HepG2 (cell line): ENCODE results near the gene TUBB4A. TPM values are rescaled to one million over a fixed set of nuclear protein-coding genes. Genes with fewer than 3 reads are reported as not detected.

Experiments used
- ATAC-seq: fragments of 200-7000 bp; cut with Tn5 transposase; 3 replicates; pipeline ENCODE4 v1.9.1; 2020; ENCODE audit warnings: mild to moderate bottlenecking, moderate library complexity
- BruUV-seq: library from RNA; stranded (reverse); fragments of 400-500 nt; replicated peaks from 2 replicates; lab custom pipeline; 2021; lab: Mats Ljungman, UMichigan
- CTCF ChIA-PET: fragments of 300-600 bp; formaldehyde crosslinking; extraction: SDS; loops from one replicate; lab custom pipeline; 2021; ENCODE audit warnings: low total read pairs, inconsistent platforms, low intra/inter-chr PET ratio; lab: Yijun Ruan, JAX
- POLR2A ChIA-PET: fragments of 350-600 bp; sonication (Branson Sonifier 250); formaldehyde crosslinking; loops from one replicate; lab custom pipeline; 2020; ENCODE audit warnings: antibody characterized with exemption, inconsistent platforms; lab: Yijun Ruan, JAX
- DNase-seq: peaks from one replicate; pipeline ENCODE4 v3.0.0-alpha.2; 2015; ENCODE audit warnings: low spot score
- FAIRE-seq: peaks from 3 replicates; lab custom pipeline; 2011; peaks lifted over from hg19 to GRCh38; lab: Jason Lieb, UNC
- H2AFZ ChIP-seq: one replicate; pipeline ENCODE4 v1.6.1; 2011; ENCODE audit warnings: low read length, inconsistent platforms
- H3K27ac ChIP-seq: fragments of 300-600 bp; 3 replicates; pipeline ENCODE4 v1.8.0; 2011; ENCODE audit warnings: mixed run types, mild to moderate bottlenecking, mixed read lengths, low read length, inconsistent platforms; ENCODE audit not compliant: insufficient read depth; ENCODE audit errors: extremely low read length
- H3K27me3 ChIP-seq, 2 experiments: fragments of 200-600 bp in 1 of 2; 2 replicates in 1 of 2; 3 replicates in 1 of 2; pipeline versions ENCODE4 v1.6.0 to v1.8.0; 2011; ENCODE audit warnings: low read length in 2 of 2, mild to moderate bottlenecking in 2 of 2, moderate library complexity in 2 of 2, inconsistent platforms in 1 of 2; ENCODE audit not compliant: insufficient read depth in 2 of 2, control insufficient read depth in 1 of 2
- H3K36me3 ChIP-seq, 2 experiments: fragments of 200-600 bp in 1 of 2; replicated peaks in 1 of 2; 2 replicates in 1 of 2; 3 replicates in 1 of 2; pipeline versions ENCODE4 v1.5.1 to v1.8.0; 2011; ENCODE audit warnings: low read length in 2 of 2, inconsistent platforms in 1 of 2; ENCODE audit not compliant: insufficient read depth in 2 of 2, control insufficient read depth in 1 of 2
- H3K4me1 ChIP-seq: 2 replicates; pipeline ENCODE4 v1.5.1; 2012; ENCODE audit warnings: low read length, inconsistent platforms; ENCODE audit not compliant: insufficient read depth
- H3K4me2 ChIP-seq: 2 replicates; pipeline ENCODE4 v1.6.0; 2011; ENCODE audit warnings: low read depth, low read length, inconsistent platforms
- H3K4me3 ChIP-seq, 3 experiments: fragments of 200-600 bp in 1 of 3; sonication (generic), shearing (Covaris generic) in 1 of 3; replicated peaks in 1 of 3; 2 replicates each; pipeline ENCODE4 v1.5.1; 2011 to 2016; ENCODE audit warnings: low read length in 3 of 3, inconsistent platforms in 2 of 3, low read depth in 2 of 3, mild to moderate bottlenecking in 2 of 3, control low read depth in 1 of 3, mixed read lengths in 1 of 3; ENCODE audit not compliant: insufficient read depth in 1 of 3
- H3K79me2 ChIP-seq: one replicate; pipeline ENCODE4 v1.6.1; 2011; ENCODE audit warnings: low read length, inconsistent platforms; ENCODE audit not compliant: insufficient read depth
- H3K9ac ChIP-seq: 2 replicates; pipeline ENCODE4 v1.6.0; 2011; ENCODE audit warnings: mild to moderate bottlenecking, low read depth, low read length, inconsistent platforms; ENCODE audit not compliant: insufficient read depth
- H3K9me3 ChIP-seq: 2 replicates; pipeline ENCODE4 v1.5.1; 2012; ENCODE audit warnings: mild to moderate bottlenecking, low read length
- H4K20me1 ChIP-seq: 2 replicates; pipeline ENCODE4 v1.6.0; 2011; ENCODE audit warnings: inconsistent platforms, mild to moderate bottlenecking, low read length, moderate library complexity; ENCODE audit not compliant: insufficient read depth
- FOXO4 ChIP-seq: sonication (generic); formaldehyde crosslinking; conservative IDR thresholded peaks from 2 replicates; pipeline ENCODE4 v1.8.1; 2023; ENCODE audit warnings: missing genetic modification reagents
- HMGA1 ChIP-seq: sonication (generic); formaldehyde crosslinking; conservative IDR thresholded peaks from 2 replicates; pipeline ENCODE4 v1.4.0; 2020; ENCODE audit warnings: missing genetic modification reagents
- MAF1 ChIP-seq: sonication (generic); formaldehyde crosslinking; IDR thresholded peaks from 2 replicates; pipeline ENCODE4 v1.5.0; 2020; ENCODE audit warnings: missing genetic modification reagents, borderline replicate concordance
- PLRG1 ChIP-seq: fragments of 450-650 bp; conservative IDR thresholded peaks from 2 replicates; pipeline ENCODE4 v1.6.1; 2016
- RAD51 ChIP-seq: fragments of 450-650 bp; IDR thresholded peaks from 2 replicates; pipeline ENCODE4 v1.6.1; 2016; ENCODE audit warnings: borderline replicate concordance
- RFX3 ChIP-seq: IDR thresholded peaks from 2 replicates; pipeline ENCODE4 v1.6.1; 2016; ENCODE audit warnings: missing biosample characterization, missing genetic modification reagents
- TP53 ChIP-seq: sonication (generic); formaldehyde crosslinking; conservative IDR thresholded peaks from 2 replicates; pipeline ENCODE4 v1.4.0; 2020; ENCODE audit warnings: missing genetic modification reagents
- ZBTB3 ChIP-seq: sonication (generic); formaldehyde crosslinking; IDR thresholded peaks from 2 replicates; pipeline ENCODE4 v1.4.0; 2020; ENCODE audit warnings: low read depth, mild to moderate bottlenecking, moderate library complexity, missing genetic modification reagents, borderline replicate concordance
- ZBTB38 ChIP-seq: sonication (generic); formaldehyde crosslinking; IDR thresholded peaks from 2 replicates; pipeline ENCODE4 v1.5.1; 2020; ENCODE audit warnings: mild to moderate bottlenecking, missing genetic modification reagents
- ZNF318 ChIP-seq: sonication (generic); formaldehyde crosslinking; IDR thresholded peaks from 2 replicates; pipeline ENCODE4 v1.4.0; 2020; ENCODE audit warnings: mild to moderate bottlenecking, missing genetic modification reagents
- ZNF512B ChIP-seq: sonication (generic); formaldehyde crosslinking; IDR thresholded peaks from 2 replicates; pipeline ENCODE4 v1.5.1; 2020; ENCODE audit warnings: missing genetic modification reagents, mild to moderate bottlenecking, borderline replicate concordance
- ZNF781 ChIP-seq: sonication (generic); formaldehyde crosslinking; IDR thresholded peaks from 2 replicates; pipeline ENCODE4 v1.5.1; 2020; ENCODE audit warnings: borderline replicate concordance, mild to moderate bottlenecking, missing genetic modification reagents; ENCODE audit errors: not compliant biosample characterization
- ZNF878 ChIP-seq: sonication (generic); formaldehyde crosslinking; IDR thresholded peaks from 2 replicates; pipeline ENCODE4 v1.8.1; 2023; ENCODE audit warnings: mild to moderate bottlenecking, missing genetic modification reagents, moderate library complexity
- WGBS: methylation state at CpG from one replicate; pipeline ENCODE4 v1.1.6; 2017; ENCODE audit warnings: low lambda C conversion rate; 5-methylcytosine and 5-hydroxymethylcytosine counted together
- in situ Hi-C: cut with HindIII; loops from 2 replicates; pipeline ENCODE4 v1.10.0; 2017; ENCODE audit warnings: low pct_unique_long_range_greater_than_20kb; ENCODE audit not compliant: extremely low pct_ligation_motif_present
- intact Hi-C: fragments of 100-400 bp; cut with micrococcal nuclease; formaldehyde crosslinking; loops from one replicate; pipeline ENCODE4 v1.10.0; 2022; ENCODE audit not compliant: unreplicated experiment
- polyA plus RNA-seq, 8 experiments: library from polyadenylated mRNA; depleted of rRNA in 3 of 8; stranded (reverse) in 7 of 8; unstranded in 1 of 8; fragments of >200 nt; fragmentation: Illumina TruSeq in 4 of 8; extraction: Trizol in 4 of 8; gene quantifications; 2 replicates each; pipeline versions ENCODE4 v1.2.1 to v1.2.3, GENCODE V29; 2011 to 2016; ENCODE audit warnings: low read depth in 4 of 8, missing spikeins in 1 of 8, mixed read lengths in 1 of 8; ENCODE audit not compliant: insufficient read depth in 1 of 8
- total RNA-seq, 5 experiments: library from RNA; depleted of rRNA; stranded (reverse); fragments of >200 nt; fragmentation: Illumina TruSeq; extraction: Trizol; gene quantifications; 2 replicates each; pipeline ENCODE4 v1.2.3, GENCODE V29; 2016; ENCODE audit warnings: low read depth in 1 of 5

Gene TUBB4A
- total and polyA plus RNA-seq, 2 of the 13 experiments (the other 11 are each of a cell fraction or from before 2014, with no cell fraction given), result not detected

- no peak overlapping the region for H3K27ac ChIP-seq
- DNase-seq, result no peak
- no peak for FAIRE-seq
- H3K36me3 ChIP-seq, result no peaks in the 10 kb centered on the region
- WGBS, result 67% methylated on average over 6 of the region's 19 CpGs
- no peak overlapping the region for H3K4me2 ChIP-seq
- peaks cover 2 to 14% of the 10 kb centered on the region in 2 experiments for H3K27me3 ChIP-seq
- ATAC-seq, result no peak
- H3K9ac ChIP-seq, result no peak overlapping the region
- CTCF ChIA-PET, result no interaction called here
- in situ Hi-C loops, result no loop called here
- H4K20me1 ChIP-seq, result no peaks in the 10 kb centered on the region
- no peaks in the 10 kb centered on the region for H3K9me3 ChIP-seq
- intact Hi-C loops, result no loop called here
- BruUV-seq, result no TSS peak
- POLR2A ChIA-PET, result no interaction called here
- no peaks in the 10 kb centered on the region for H3K4me1 ChIP-seq
- H2AFZ ChIP-seq, result no peak overlapping the region
- H3K79me2 ChIP-seq, result no peaks in the 10 kb centered on the region
- no peak overlapping the region for H3K4me3 ChIP-seq
- TF ChIP-seq ZBTB38 (CRISPR knock-in tag), result no peak
- TF ChIP-seq TP53 (CRISPR knock-in tag), result no peak
- no peak for TF ChIP-seq ZNF318 (CRISPR knock-in tag)
- no peak for TF ChIP-seq RAD51
- TF ChIP-seq RFX3 (CRISPR knock-in tag), result no peak
- TF ChIP-seq PLRG1, result no peak
- no peak for TF ChIP-seq ZNF878 (CRISPR knock-in tag)
- no peak for TF ChIP-seq HMGA1 (CRISPR knock-in tag)
- no peak for TF ChIP-seq FOXO4 (CRISPR knock-in tag)
- no peak for TF ChIP-seq ZBTB3 (CRISPR knock-in tag)
- no peak for TF ChIP-seq ZNF512B (CRISPR knock-in tag)
- TF ChIP-seq ZNF781, result no peak
- TF ChIP-seq MAF1 (CRISPR knock-in tag), result no peak
Observed at GRCh38 chr19:6495947-6496346, 6.2 kb downstream of the TUBB4A start.
